OCI-LY3 (cell line): ENCODE measurements around the gene MFGE8.

Experiments
- EZH2phosphoT487 ChIP-seq: fragments of 200-600 bp; shearing (Covaris generic); IDR thresholded peaks from 2 replicates; pipeline ENCODE4 v1.6.1; 2018; ENCODE audit warnings: antibody characterized with exemption, mixed run types, low read depth
- TF ChIP-seq, protein P1 (sequence below): fragments of 200-600, 300-600 bp; sonication (generic); IDR thresholded peaks from 2 replicates; pipeline ENCODE4 v1.5.1; 2014; ENCODE audit warnings: antibody characterized with exemption, low read length, low read depth

DNA sequence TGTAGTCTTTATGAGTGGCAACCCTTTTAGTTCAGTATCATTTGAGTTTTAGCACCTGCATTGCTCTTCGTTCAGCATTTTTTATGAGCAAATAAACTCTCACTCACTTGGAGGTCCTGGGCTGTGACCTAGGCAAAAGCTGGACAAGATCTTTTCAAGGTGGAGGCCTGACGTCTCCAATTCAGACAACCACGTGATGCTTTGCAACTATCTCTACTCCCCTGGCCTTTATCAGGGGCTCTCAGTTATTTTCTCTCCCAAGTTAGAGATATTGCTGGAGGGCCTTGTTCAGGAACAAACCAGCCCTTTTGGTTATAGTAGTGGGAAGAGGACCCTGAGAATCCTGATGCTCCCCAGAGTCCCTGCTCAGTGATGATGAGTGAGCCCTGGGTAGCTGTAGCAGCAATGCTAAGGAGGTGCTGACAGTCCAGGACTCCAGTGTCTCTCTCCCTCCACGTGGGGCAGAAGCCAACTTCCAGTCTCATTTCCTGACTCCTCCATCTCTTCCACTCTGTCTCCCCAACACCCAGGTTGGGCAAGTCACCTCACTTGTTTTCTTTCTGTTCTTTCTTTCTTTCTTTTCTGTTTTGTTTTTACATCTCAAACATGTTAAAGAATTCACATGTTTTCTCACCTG, 48.2 kb downstream of the MFGE8 start:
- TF ChIP-seq, protein P1, sequence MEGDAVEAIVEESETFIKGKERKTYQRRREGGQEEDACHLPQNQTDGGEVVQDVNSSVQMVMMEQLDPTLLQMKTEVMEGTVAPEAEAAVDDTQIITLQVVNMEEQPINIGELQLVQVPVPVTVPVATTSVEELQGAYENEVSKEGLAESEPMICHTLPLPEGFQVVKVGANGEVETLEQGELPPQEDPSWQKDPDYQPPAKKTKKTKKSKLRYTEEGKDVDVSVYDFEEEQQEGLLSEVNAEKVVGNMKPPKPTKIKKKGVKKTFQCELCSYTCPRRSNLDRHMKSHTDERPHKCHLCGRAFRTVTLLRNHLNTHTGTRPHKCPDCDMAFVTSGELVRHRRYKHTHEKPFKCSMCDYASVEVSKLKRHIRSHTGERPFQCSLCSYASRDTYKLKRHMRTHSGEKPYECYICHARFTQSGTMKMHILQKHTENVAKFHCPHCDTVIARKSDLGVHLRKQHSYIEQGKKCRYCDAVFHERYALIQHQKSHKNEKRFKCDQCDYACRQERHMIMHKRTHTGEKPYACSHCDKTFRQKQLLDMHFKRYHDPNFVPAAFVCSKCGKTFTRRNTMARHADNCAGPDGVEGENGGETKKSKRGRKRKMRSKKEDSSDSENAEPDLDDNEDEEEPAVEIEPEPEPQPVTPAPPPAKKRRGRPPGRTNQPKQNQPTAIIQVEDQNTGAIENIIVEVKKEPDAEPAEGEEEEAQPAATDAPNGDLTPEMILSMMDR: no peak
- no peak for TF ChIP-seq EZH2phosphoT487
